Ishikawa (cell line): Measurements from ENCODE around the gene TUBA1B.

ENCODE experiments used
- CEBPB ChIP-seq: IDR thresholded peaks from 2 replicates; pipeline ENCODE4 v1.6.1; 2012
- CREB1 ChIP-seq: IDR thresholded peaks from 2 replicates; pipeline ENCODE4 v1.6.1; 2012; ENCODE audit warnings: low read depth
- EGR1 ChIP-seq: IDR thresholded peaks from 2 replicates; pipeline ENCODE4 v1.6.1; 2012
- EP300 ChIP-seq: IDR thresholded peaks from 2 replicates; pipeline ENCODE4 v1.6.1; 2012; ENCODE audit warnings: borderline replicate concordance
- FOXM1 ChIP-seq: IDR thresholded peaks from 2 replicates; pipeline ENCODE4 v1.6.1; 2012; ENCODE audit warnings: low read depth, borderline replicate concordance
- MAX ChIP-seq: IDR thresholded peaks from 2 replicates; pipeline ENCODE4 v1.6.1; 2012
- NFIC ChIP-seq: IDR thresholded peaks from 2 replicates; pipeline ENCODE4 v1.6.1; 2012
- RAD21 ChIP-seq: IDR thresholded peaks from 2 replicates; pipeline ENCODE4 v1.6.1; 2012; ENCODE audit warnings: low read depth
- REST ChIP-seq: IDR thresholded peaks from 2 replicates; pipeline ENCODE4 v1.6.1; 2012; ENCODE audit warnings: low read depth, mild to moderate bottlenecking
- TAF1 ChIP-seq: IDR thresholded peaks from 2 replicates; pipeline ENCODE4 v1.6.1; 2012; ENCODE audit warnings: low read depth, mild to moderate bottlenecking
- TCF12 ChIP-seq: IDR thresholded peaks from 2 replicates; pipeline ENCODE4 v1.6.1; 2012; ENCODE audit warnings: low read depth
- TEAD4 ChIP-seq: IDR thresholded peaks from 2 replicates; pipeline ENCODE4 v1.6.1; 2012
- YY1 ChIP-seq: IDR thresholded peaks from 2 replicates; pipeline ENCODE4 v1.6.1; 2012; ENCODE audit warnings: low read depth
- ZBTB7A ChIP-seq: IDR thresholded peaks from 2 replicates; pipeline ENCODE4 v1.6.1; 2012; ENCODE audit warnings: low read depth
- TF ChIP-seq, protein P1 (sequence below): IDR thresholded peaks from 2 replicates; pipeline ENCODE4 v1.6.1; 2012

The TUBA1B gene

DNA sequence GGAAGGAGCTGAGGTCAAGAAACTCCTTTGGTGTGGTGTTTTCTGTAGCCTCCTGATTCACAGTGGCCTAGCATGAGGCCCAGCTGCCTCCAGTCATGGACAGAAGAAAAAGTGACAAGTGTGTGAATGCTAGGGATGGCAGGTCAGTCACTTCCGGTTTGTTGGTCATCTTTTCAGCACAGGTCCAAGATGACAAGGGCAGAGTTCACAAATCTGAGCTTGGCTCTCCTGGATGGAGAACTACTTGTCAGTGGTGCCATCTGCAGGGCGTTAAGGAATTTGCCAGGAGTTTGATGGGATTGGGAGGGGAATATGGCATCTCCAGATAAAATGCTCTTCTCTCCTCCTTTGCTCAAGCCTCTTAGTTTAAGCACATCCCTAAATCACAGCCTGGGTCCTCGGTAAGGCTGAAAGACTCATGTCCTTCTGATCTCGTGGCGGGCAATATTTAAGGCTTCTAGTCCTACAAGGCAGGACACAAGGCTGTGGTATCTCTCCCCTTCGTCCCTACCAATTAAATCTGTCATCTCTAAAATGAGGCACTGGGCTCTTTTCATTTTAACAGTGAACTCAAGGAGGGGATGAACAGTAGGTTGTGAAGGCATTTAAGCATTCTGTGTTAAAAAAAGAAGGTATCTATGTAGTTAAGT is 10.0 kb downstream of the TUBA1B start:
- peak; percentile 88 for TF ChIP-seq RAD21
- no peak for TF ChIP-seq NFIC

GRCh38 chr12:49111206-49111605 is 20.0 kb downstream of the TUBA1B start:
- TF ChIP-seq CREB1: no peak
- no peak for TF ChIP-seq CEBPB
- TF ChIP-seq EP300: no peak
- TF ChIP-seq NFIC: no peak
- TF ChIP-seq TCF12: no peak
- TF ChIP-seq EGR1: no peak
- TF ChIP-seq, protein P1, sequence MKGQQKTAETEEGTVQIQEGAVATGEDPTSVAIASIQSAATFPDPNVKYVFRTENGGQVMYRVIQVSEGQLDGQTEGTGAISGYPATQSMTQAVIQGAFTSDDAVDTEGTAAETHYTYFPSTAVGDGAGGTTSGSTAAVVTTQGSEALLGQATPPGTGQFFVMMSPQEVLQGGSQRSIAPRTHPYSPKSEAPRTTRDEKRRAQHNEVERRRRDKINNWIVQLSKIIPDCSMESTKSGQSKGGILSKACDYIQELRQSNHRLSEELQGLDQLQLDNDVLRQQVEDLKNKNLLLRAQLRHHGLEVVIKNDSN: no peak
- TF ChIP-seq FOXM1: no peak
- TF ChIP-seq RAD21: no peak
- no peak for TF ChIP-seq REST
- no peak for TF ChIP-seq YY1

GRCh38 chr12:49110464-49111155 is 20.6 kb downstream of the TUBA1B start, which contains the start of gene LMBR1L:
Gene LMBR1L, minus strand, starts transcription at chr12:49110847. Its CDS starts 292 bp downstream, at chr12:49110555.
- TF ChIP-seq TAF1 (peak; percentile 69), RAD21 (no peak; the same call in 1 of the 2 replicates), MAX (peak; percentile 92), ZBTB7A (peak; percentile 60), YY1 (peak; percentile 80), TEAD4 (no peak), CREB1 (peak; percentile 85)
- TF ChIP-seq, protein P1: 0 out of 2 replicates have a peak, but pooled peaks have one; percentile 10

GRCh38 chr12:49109641-49110463 is 21.3 kb downstream of the TUBA1B start:
- TF ChIP-seq ZBTB7A (0 out of 2 replicates have a peak, but pooled peaks have one; percentile 90), TEAD4 (no peak)

- TF ChIP-seq, protein P1: no peak
- peak; percentile 94 for TF ChIP-seq CEBPB
Observed at GRCh38 chr12:49108958-49109404, 22.2 kb downstream of the TUBA1B start.

DNA sequence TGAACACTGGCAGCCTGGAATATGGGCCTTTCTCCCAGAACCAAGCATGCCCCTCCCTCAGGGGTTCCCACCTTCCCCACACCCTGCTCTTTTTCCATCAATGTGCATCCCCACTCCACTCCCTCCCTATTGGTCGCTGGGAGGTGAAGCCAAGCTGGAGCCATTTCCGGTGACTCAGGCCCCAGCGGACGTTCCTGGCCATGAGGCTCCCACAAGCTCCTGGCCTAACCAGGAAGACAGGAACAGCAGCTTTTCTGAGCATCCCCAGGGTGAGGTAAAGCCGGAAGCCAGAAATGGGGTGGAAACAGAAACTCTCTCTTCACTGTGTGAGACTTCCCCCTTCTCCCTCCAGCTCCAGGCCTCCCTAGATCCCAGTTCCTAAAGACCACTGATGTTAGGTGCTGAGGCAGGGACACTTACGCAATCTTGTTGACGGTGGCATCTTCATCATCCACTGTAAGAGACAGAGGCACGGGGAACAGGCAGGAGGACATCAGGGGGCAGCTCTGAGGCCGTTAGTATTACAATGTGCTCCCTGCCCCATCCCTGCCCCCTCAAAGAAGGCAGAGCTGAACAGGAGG is 25.6 kb downstream of the TUBA1B start:
- TF ChIP-seq CEBPB: peak; percentile 51
- no peak for TF ChIP-seq EGR1

DNA sequence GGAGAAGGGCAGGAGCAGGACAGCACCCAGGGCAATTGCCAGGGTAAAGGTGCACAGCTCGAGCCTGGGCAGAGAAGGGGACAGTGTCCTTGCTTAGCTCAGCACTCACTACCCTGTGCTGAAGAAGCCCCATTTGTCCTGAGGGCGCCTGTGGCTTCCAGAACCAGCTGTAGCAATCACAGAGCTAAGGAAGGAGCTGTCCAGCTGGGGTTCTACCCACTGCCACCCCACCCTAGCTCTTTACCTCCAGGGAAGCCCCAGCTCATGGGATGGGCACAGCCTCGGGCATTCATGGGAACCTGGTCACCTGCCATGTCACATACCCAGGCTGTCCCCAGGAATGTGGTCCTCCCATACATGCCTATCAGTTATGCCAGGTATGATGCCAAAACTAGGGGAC is 26.4 kb downstream of the TUBA1B start:
- TF ChIP-seq REST (peak; percentile 63; the same call in 1 of the 2 replicates), FOXM1 (no peak)
